ENCODE data around the gene IGF2BP1.
"Not testable (repeated sequence)": the region's sequence is repeated elsewhere in the genome, so short reads cannot be mapped to it uniquely, and the experiment has no call there.

Gene IGF2BP1

GRCh38 chr17:49054342-49055092, 57.3 kb downstream of the IGF2BP1 start:
- DNase-seq (ENCODE audit: low read depth, low spot score), result no peak

- DNase-seq (ENCODE audit: low read depth, low spot score), result no peak
Measured at GRCh38 chr17:49055181-49055927, 58.2 kb downstream of the IGF2BP1 start.

- DNase-seq (ENCODE audit: low read depth, low spot score), result peak; percentile 32
Measured at GRCh38 chr17:49061524-49061943, 64.3 kb downstream of the IGF2BP1 start.

GRCh38 chr17:49063652-49064051, 66.5 kb downstream of the IGF2BP1 start:
- DNase-seq (ENCODE audit: low read depth, low spot score), result peak; percentile 77

GRCh38 chr17:49067163-49067562, 70.0 kb downstream of the IGF2BP1 start:
- DNase-seq (ENCODE audit: low read depth, low spot score), result no peak

GRCh38 chr17:49069585-49070273, 72.5 kb downstream of the IGF2BP1 start:
- no peak for DNase-seq (ENCODE audit: low read depth, low spot score)

DNA sequence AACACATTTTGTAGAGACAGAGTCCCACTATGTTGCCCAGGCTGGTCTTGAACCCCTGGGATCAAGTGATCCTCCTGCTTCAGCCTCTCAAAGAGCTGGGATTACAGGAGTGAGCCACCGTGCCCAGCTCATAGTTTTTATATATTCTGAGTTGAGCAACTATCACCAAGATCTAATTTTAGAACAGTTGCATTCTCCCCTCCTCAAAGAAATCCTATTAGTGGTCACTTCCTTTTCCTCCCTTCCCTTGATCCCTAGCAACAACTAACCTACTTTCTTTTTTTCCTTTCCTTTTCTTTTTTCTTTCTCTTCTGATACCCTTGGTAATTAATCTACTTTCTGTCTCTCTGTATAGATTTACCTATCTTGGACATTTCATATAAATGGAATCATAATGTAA, 73.9 kb downstream of the IGF2BP1 start:
- DNase-seq (ENCODE audit: low read depth, low spot score), result no peak

DNA sequence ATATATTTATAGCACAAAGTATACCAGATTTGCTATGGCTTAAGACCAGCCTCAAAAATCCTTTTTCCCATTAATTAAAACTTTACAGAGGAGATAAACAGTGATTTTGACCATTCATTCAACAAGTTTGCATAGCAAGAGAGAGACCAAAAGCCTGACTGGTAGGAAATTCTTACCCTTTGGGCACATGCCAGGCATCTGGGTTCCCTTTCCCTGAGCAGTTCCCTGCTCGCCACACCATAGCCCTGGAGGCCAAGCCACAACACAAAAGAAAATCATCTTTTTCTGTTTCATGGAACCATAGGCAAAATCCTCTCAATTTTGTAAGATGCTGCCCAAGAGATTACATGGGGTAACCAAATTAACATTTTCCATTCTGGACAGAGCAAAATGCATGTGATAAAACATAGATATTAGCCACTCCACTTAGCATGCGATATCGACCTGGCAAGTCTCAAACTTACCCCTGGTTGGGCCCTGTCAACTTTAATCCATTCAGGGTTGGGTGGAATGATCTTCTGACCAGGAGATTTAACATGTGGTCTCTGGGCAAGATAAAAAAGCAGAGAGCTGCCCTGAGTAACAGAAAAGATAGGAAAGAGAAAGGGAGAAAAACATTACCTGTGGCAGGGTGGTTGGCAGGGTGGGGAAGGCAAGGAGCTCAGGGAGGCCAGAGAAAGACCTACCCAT, 77.8 kb downstream of the IGF2BP1 start:
- DNase-seq (ENCODE audit: low read depth, low spot score), result peak; percentile 68

GRCh38 chr17:49076573-49077384, 79.6 kb downstream of the IGF2BP1 start:
- DNase-seq (ENCODE audit: low read depth, low spot score), result peak; percentile 88

- no peak for DNase-seq (ENCODE audit: low read depth, low spot score)
Measured at GRCh38 chr17:49078248-49078647, 81.1 kb downstream of the IGF2BP1 start.

GRCh38 chr17:49079840-49080663, 82.9 kb downstream of the IGF2BP1 start:
- no peak for DNase-seq (ENCODE audit: low read depth, low spot score)

DNA sequence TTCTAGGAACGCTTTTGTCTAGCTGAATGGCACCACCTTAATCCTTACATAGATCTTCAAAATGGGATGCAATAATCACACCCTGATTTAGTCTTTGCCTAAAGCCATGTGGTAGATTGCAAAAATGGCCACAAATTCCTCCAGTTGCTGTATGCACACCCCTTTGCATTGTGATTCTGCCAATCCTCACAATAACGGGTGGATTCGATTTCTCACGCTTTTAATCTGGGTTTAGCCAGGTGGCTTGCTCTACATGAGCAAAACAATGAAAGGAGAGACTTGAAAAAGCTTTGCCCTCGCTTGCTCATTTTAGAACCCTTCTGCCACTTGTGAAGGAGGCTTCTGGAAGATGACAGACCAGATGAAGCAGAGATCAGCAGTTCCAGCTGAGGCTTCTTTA, 85.0 kb downstream of the IGF2BP1 start:
- DNase-seq (ENCODE audit: low read depth, low spot score), result no peak

DNA sequence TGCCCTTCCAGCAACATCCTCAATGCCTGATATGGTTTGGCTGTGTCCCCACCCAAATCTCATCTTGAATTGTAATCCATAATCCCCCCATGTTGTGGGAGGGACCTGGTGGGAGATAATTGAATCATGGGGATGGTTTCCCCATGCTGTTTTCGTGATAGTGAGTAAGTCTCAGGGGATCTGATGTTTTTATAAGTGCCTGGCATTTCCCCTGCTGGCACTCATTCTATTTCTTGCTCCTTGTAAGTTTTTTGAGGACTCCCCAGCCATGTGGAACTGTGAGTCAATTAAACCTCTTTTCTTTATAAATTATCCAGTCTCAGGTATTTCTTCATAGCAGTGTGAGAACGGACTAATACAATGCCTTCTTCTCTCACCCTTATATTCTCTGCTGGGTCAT, 87.9 kb downstream of the IGF2BP1 start:
- DNase-seq (ENCODE audit: low read depth, low spot score), result not testable (repeated sequence)

- no peak for DNase-seq (ENCODE audit: low read depth, low spot score)
Measured at GRCh38 chr17:49085565-49086315, 88.6 kb downstream of the IGF2BP1 start.

DNA sequence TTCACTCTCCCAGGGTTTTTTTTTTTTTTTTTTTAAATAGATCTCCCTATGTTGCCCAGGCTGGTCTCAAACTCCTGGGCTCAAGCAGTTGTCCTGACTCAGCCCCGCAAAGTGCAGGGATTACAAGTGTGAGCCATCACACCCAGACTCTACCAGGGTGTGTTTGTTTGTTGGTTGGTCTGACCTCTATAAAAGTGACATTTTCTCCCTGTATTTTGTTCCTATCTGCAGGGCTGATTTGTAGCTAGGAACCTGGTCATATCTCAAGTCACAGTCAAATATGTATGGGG, 89.1 kb downstream of the IGF2BP1 start:
- no peak for DNase-seq (ENCODE audit: low read depth, low spot score)

DNA sequence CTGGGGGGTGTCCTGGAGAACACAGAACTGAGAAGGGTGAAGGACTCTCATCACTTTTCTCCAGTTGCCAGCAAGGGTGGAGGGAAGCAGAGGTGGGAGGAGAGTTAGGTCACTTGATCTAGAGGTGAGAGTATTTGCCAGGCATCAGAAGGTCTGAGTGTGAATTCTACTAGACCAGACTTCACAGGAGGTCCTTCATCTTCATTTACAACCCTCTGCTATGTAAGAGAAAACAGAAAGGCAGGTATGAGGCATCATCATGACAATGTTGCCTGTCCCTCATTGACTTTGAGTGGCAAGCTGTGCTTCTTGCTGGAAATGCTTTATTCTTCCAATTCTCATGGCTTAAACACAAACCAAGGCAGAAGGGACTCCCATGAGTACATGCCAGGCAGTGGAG, 89.5 kb downstream of the IGF2BP1 start:
- no peak for DNase-seq (ENCODE audit: low read depth, low spot score)

DNA sequence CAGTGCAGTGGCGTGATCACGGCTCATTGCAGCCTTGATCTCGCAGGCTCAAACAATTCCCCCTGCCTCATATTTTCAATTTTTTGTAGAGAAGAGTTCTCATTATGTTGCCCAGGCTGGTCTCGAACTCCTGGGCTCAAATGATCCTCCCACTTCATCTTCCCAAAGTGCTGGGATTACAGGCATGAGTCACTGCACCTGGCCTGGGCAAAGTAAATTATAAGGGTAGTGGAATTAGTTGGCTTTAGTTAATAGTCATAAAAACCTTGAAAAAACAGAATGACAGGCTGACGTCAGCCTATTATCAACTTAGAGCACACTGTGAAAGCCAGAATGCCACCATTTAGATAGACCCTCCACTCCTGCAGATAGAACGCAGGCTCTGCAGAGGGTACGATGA, 91.9 kb downstream of the IGF2BP1 start:
- DNase-seq (ENCODE audit: low read depth, low spot score), result no peak

- DNase-seq (ENCODE audit: low read depth, low spot score), result no peak
Measured at GRCh38 chr17:49090878-49091594, 93.9 kb downstream of the IGF2BP1 start.

GRCh38 chr17:49093131-49093530, 95.9 kb downstream of the IGF2BP1 start:
- peak; percentile 17 for DNase-seq (ENCODE audit: low read depth, low spot score)

All from astrocyte of the hippocampus (primary cell).